CD4-positive, alpha-beta T cell (primary cell): ENCODE results near the gene PTPRM. TPM values are rescaled to one million over a fixed set of nuclear protein-coding genes. Genes with fewer than 3 reads are reported as not detected.

Experiments
- ATAC-seq: fragments of 200-7000 bp; cut with Tn5 transposase; one replicate; pipeline ENCODE4 v1.10.0; 2022; ENCODE audit warnings: mild to moderate bottlenecking; ENCODE audit not compliant: poor library complexity
- CTCF ChIA-PET: fragments of 350-600 bp; sonication (Branson Sonifier 250); formaldehyde crosslinking; loops from one replicate; lab custom pipeline; 2021; ENCODE audit warnings: antibody characterized with exemption, inconsistent platforms; lab: Charles Lee
- POLR2A ChIA-PET: fragments of 350-600 bp; sonication (Branson Sonifier 250); formaldehyde crosslinking; loops from one replicate; lab custom pipeline; 2021; ENCODE audit warnings: antibody characterized with exemption, inconsistent platforms; lab: Charles Lee
- DNase-seq, 14 experiments: peaks; one replicate each; pipeline ENCODE4 v3.0.0-alpha.2; 2013 to 2020; ENCODE audit warnings: mixed read lengths in 2 of 14
- H3K27ac ChIP-seq, 2 donors: one replicate each; pipeline versions ENCODE4 v1.5.1 to v1.7.0; 2013; ENCODE audit warnings: low read length in 2 of 2, low read depth in 1 of 2, mild to moderate bottlenecking in 1 of 2
- H3K27me3 ChIP-seq, 2 experiments: 1 replicate in 1 of 2; 2 replicates in 1 of 2; pipeline versions ENCODE4 v1.6.1 to v1.7.0; 2013; ENCODE audit warnings: low read length in 2 of 2, control low read depth in 1 of 2, mild to moderate bottlenecking in 1 of 2, moderate library complexity in 1 of 2; ENCODE audit not compliant: insufficient read depth in 2 of 2, control insufficient read depth in 1 of 2
- H3K36me3 ChIP-seq: one replicate; pipeline ENCODE4 v1.6.1; 2013; ENCODE audit warnings: low read length, control low read depth; ENCODE audit not compliant: insufficient read depth
- H3K4me1 ChIP-seq: one replicate; pipeline ENCODE4 v1.6.1; 2013; ENCODE audit warnings: low read length, control low read depth; ENCODE audit not compliant: insufficient read depth
- H3K4me3 ChIP-seq: one replicate; pipeline ENCODE4 v1.5.1; 2013; ENCODE audit warnings: mild to moderate bottlenecking, low read length, moderate library complexity
- H3K9me3 ChIP-seq, 2 experiments: 1 replicate in 1 of 2; 2 replicates in 1 of 2; pipeline versions ENCODE4 v1.6.1 to v1.7.0; 2013; ENCODE audit warnings: low read length in 2 of 2, mild to moderate bottlenecking in 2 of 2, control low read depth in 1 of 2, moderate library complexity in 1 of 2; ENCODE audit not compliant: control insufficient read depth in 1 of 2, insufficient read depth in 1 of 2
- H3K27ac Mint-ChIP-seq: one replicate; pipeline ENCODE4 v1.8.0; 2020; ENCODE audit warnings: mixed read lengths
- H3K27me3 Mint-ChIP-seq: one replicate; pipeline ENCODE4 v1.8.0; 2021; ENCODE audit warnings: mixed read lengths
- H3K36me3 Mint-ChIP-seq: one replicate; pipeline ENCODE4 v1.8.0; 2021; ENCODE audit warnings: low read depth, mixed read lengths
- H3K4me1 Mint-ChIP-seq: one replicate; pipeline ENCODE4 v1.8.0; 2021; ENCODE audit warnings: low read depth, mixed read lengths
- H3K4me3 Mint-ChIP-seq: one replicate; pipeline ENCODE4 v1.8.0; 2020; ENCODE audit warnings: mild to moderate bottlenecking, mixed read lengths
- H3K9me3 Mint-ChIP-seq: one replicate; pipeline ENCODE4 v1.8.0; 2020; ENCODE audit warnings: mixed read lengths
- intact Hi-C, 2 experiments: fragments of 100-400 bp; cut with DNase I in 1 of 2; cut with micrococcal nuclease in 1 of 2; formaldehyde crosslinking; loops; one replicate each; pipeline versions ENCODE4 v1.15.1 to v1.9.0; 2023 to 2025; cut with DNase I, micrococcal nuclease
- total RNA-seq, 174 experiments: library from RNA in 2 of 174; stranded (reverse) in 2 of 174; gene quantifications; one replicate each; pipeline ENCODE4 v1.2.3 and lab custom pipeline; 2021 to 2026
- TF ChIP-seq, protein P1 (sequence below): fragments of 200-600 bp; IDR thresholded peaks from one replicate; pipeline ENCODE4 v1.8.0; 2022; ENCODE audit warnings: antibody characterized with exemption, mild to moderate bottlenecking

Gene PTPRM
- total RNA-seq, 2 experiments from 2014 or later = 21.7 to 21.9 TPM

DNA sequence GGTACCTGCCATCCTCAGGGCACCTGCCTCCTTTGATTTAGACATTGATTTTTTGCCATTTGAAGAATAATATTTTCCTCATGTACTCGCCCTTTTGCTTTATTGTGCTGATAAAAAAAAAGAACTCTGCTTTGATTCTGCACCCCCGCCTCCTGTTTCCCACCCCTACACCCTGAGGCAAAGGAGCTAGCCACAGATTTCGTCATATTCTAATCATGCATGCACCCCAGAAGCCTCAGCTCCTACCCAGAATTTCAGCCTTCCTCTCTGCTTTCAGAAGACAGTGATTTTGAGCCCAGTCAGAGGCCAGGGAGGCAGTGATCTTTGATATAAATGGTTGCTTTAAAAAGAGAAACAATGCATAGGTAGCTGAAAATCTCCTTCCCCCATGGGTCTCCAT lies 329.0 kb downstream of the PTPRM start:
- no peak overlapping the region for H3K27ac ChIP-seq
- no peaks in the 10 kb centered on the region for H3K27me3 ChIP-seq
- TF ChIP-seq, protein P1, sequence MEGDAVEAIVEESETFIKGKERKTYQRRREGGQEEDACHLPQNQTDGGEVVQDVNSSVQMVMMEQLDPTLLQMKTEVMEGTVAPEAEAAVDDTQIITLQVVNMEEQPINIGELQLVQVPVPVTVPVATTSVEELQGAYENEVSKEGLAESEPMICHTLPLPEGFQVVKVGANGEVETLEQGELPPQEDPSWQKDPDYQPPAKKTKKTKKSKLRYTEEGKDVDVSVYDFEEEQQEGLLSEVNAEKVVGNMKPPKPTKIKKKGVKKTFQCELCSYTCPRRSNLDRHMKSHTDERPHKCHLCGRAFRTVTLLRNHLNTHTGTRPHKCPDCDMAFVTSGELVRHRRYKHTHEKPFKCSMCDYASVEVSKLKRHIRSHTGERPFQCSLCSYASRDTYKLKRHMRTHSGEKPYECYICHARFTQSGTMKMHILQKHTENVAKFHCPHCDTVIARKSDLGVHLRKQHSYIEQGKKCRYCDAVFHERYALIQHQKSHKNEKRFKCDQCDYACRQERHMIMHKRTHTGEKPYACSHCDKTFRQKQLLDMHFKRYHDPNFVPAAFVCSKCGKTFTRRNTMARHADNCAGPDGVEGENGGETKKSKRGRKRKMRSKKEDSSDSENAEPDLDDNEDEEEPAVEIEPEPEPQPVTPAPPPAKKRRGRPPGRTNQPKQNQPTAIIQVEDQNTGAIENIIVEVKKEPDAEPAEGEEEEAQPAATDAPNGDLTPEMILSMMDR = no peak
- intact Hi-C loops = no loop called here
- peaks cover 0 to 4% of the 10 kb centered on the region in 2 experiments for H3K9me3 ChIP-seq
- H3K4me3 Mint-ChIP-seq = no peak overlapping the region
- CTCF ChIA-PET = no interaction called here
- H3K4me3 ChIP-seq = no peak overlapping the region
- POLR2A ChIA-PET = no interaction called here
- no peaks in the 10 kb centered on the region for H3K36me3 Mint-ChIP-seq
- H3K4me1 ChIP-seq = no peaks in the 10 kb centered on the region
- H3K27ac Mint-ChIP-seq = no peak overlapping the region
- DNase-seq (peak in 1 of 14 experiments; percentile 25), ATAC-seq (no peak)
- H3K9me3 Mint-ChIP-seq = no peaks in the 10 kb centered on the region
- no peaks in the 10 kb centered on the region for H3K36me3 ChIP-seq
- H3K4me1 Mint-ChIP-seq = no peaks in the 10 kb centered on the region
- H3K27me3 Mint-ChIP-seq = no peaks in the 10 kb centered on the region

DNA sequence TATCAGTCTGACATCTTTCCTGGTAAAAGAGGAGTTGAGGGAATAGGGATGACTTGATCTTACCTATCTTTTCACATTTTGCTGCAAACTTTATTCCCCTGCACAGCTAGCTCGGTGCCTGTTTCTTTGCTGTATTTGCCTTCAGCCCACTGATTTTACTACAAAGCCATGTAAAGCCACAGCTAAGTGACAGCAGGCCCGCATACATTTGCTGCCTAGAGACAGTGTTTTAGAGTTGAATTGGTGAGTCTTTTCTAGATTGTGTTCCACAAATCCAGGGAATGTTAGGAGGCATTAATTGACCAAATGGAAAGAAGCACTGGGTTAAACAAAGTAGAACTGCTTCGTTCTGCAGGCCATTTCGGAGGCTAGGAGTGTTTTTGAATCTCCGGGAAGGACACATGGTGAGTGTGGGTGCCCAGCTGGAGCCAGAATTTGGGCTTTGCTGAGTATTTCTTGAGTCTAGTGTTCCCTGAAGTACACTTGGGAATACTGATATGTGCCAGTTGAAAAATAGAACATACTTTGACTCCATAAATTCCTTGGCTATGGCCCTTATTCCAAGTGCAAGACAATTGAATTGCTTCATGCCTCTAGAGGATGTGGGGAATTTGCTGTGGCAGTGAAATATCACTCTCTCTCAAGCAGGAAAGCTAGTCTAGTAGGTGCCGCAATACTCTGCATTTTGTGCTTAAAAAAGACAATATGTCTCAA lies 329.8 kb downstream of the PTPRM start:
- no peak overlapping the region for H3K27ac ChIP-seq
- Mint-ChIP-seq H3K4me3 (no peak overlapping the region), H3K27me3 (no peaks in the 10 kb centered on the region), H3K9me3 (no peaks in the 10 kb centered on the region), H3K4me1 (no peaks in the 10 kb centered on the region), H3K36me3 (no peaks in the 10 kb centered on the region), H3K27ac (no peak overlapping the region)
- TF ChIP-seq, protein P1 = no peak
- DNase-seq (no peak), ATAC-seq (no peak)
- H3K27me3 ChIP-seq = no peaks in the 10 kb centered on the region
- H3K9me3 ChIP-seq = no peaks in the 10 kb centered on the region
- no peak overlapping the region for H3K4me3 ChIP-seq
- H3K36me3 ChIP-seq = no peaks in the 10 kb centered on the region
- intact Hi-C loops = no loop called here
- ChIA-PET CTCF (interaction anchor here (0.8 kb wide), 1 partner anchor 9 kb away, joined by 3 read pairs; no protein-coding TSS in a partner anchor), POLR2A (no interaction called here)
- no peaks in the 10 kb centered on the region for H3K4me1 ChIP-seq

DNA sequence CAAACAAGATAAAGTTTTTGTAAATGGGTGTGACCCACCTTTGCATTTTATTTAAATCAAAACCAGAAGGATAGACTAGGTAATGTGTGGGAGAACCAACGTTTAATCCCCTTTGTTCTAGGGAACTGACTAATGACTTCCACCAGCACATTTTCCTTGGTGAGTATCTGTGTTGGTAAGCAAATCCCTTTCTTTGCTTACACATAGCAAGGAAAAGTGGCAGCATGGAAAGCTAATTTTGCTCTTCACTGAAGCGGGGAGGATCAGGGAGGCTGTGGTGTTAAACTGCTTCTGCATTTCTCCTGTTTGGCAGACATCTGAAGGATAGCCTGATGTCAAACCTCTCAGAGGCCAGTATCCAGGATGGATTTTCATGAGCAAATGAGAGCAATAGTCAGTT lies 331.1 kb downstream of the PTPRM start:
- ChIA-PET POLR2A (no interaction called here), CTCF (no interaction called here)
- Histone ChIP-seq H3K4me3 (no peak overlapping the region), H3K27me3 (no peaks in the 10 kb centered on the region), H3K27ac (no peak overlapping the region), H3K4me1 (no peaks in the 10 kb centered on the region), H3K36me3 (no peaks in the 10 kb centered on the region), H3K9me3 (no peaks in the 10 kb centered on the region)
- Mint-ChIP-seq H3K27ac (no peak overlapping the region), H3K4me1 (no peaks in the 10 kb centered on the region), H3K4me3 (no peak overlapping the region), H3K27me3 (no peaks in the 10 kb centered on the region), H3K36me3 (no peaks in the 10 kb centered on the region), H3K9me3 (no peaks in the 10 kb centered on the region)
- ATAC-seq (no peak), DNase-seq (no peak)
- intact Hi-C loops = no loop called here
- TF ChIP-seq, protein P1 = no peak
